ENCODE measurements around the gene PAPPA2. TPM values are rescaled to one million over a fixed set of nuclear protein-coding genes. Genes with fewer than 3 reads are reported as not detected.

PAPPA2 gene
- total and polyA plus RNA-seq, 2 donors (not counting 1 experiment from before 2014, with no cell fraction given): not detected

- WGBS (ENCODE audit: insufficient coverage): no CpG with 5 or more reads among the region's 4 CpGs
- Histone ChIP-seq H3K36me3 (replicated peaks in 1 of 2; ENCODE audit: control extremely low read depth in 1 of 2, control insufficient read depth in 1 of 2, extremely low read depth in 1 of 2, insufficient read depth in 2 of 2, low read length in 1 of 2) (no peaks in the 10 kb centered on the region), H2AFZ (ENCODE audit: insufficient read depth, low read depth, low read length, poor library complexity, severe bottlenecking) (no peak overlapping the region), H3K27me3 (replicated peaks in 1 of 4; ENCODE audit: control extremely low read depth in 1 of 4, control insufficient read depth in 3 of 4, insufficient read depth in 4 of 4, low read length in 3 of 4) (no peaks in the 10 kb centered on the region), H4K20me1 (ENCODE audit: control insufficient read depth, insufficient read depth, low read length, poor library complexity, severe bottlenecking) (no peaks in the 10 kb centered on the region), H3K79me2 (ENCODE audit: control insufficient read depth, insufficient read depth, low read length) (no peaks in the 10 kb centered on the region), H3K9ac (ENCODE audit: low read length) (no peak overlapping the region), H3K4me2 (replicated peaks; ENCODE audit: low read depth, low read length, poor library complexity, severe bottlenecking) (no peak overlapping the region), H3K4me1 (ENCODE audit: control insufficient read depth in 2 of 2, insufficient read depth in 2 of 2, low read length in 2 of 2) (no peaks in the 10 kb centered on the region), H3K9me3 (ENCODE audit: control extremely low read depth in 1 of 3, control insufficient read depth in 2 of 3, insufficient read depth in 1 of 3, low read length in 2 of 3) (no peaks in the 10 kb centered on the region), H3K27ac (ENCODE audit: low read length in 2 of 2) (no peak overlapping the region), H3K4me3 (ENCODE audit: control extremely low read depth in 1 of 5, extremely low read depth in 1 of 5, insufficient read depth in 1 of 5, low read depth in 2 of 5, low read length in 4 of 5) (no peak overlapping the region)
- Mint-ChIP-seq H3K27ac (no peak overlapping the region), H3K9me3 (ENCODE audit: insufficient read depth) (peaks cover 4% of the 10 kb centered on the region), H3K27me3 (peaks cover 15% of the 10 kb centered on the region), H3K4me1 (no peaks in the 10 kb centered on the region), H3K4me3 (no peak overlapping the region)
- no peak for ATAC-seq (ENCODE audit: low read depth)
- ChIA-PET CTCF (no interaction called here), POLR2A (no interaction called here)
- intact Hi-C loops (cut with micrococcal nuclease): no loop called here
- no peak for TF ChIP-seq EZH2 (IDR thresholded peaks at IDR 0.05; ENCODE audit: borderline replicate concordance, insufficient read depth, low read depth, low read length, poor library complexity, severe bottlenecking)
- TF ChIP-seq, protein P1, sequence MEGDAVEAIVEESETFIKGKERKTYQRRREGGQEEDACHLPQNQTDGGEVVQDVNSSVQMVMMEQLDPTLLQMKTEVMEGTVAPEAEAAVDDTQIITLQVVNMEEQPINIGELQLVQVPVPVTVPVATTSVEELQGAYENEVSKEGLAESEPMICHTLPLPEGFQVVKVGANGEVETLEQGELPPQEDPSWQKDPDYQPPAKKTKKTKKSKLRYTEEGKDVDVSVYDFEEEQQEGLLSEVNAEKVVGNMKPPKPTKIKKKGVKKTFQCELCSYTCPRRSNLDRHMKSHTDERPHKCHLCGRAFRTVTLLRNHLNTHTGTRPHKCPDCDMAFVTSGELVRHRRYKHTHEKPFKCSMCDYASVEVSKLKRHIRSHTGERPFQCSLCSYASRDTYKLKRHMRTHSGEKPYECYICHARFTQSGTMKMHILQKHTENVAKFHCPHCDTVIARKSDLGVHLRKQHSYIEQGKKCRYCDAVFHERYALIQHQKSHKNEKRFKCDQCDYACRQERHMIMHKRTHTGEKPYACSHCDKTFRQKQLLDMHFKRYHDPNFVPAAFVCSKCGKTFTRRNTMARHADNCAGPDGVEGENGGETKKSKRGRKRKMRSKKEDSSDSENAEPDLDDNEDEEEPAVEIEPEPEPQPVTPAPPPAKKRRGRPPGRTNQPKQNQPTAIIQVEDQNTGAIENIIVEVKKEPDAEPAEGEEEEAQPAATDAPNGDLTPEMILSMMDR (IDR thresholded peaks at IDR 0.05): no peak
- DNase-seq: no peak
Measured at GRCh38 chr1:176545034-176545639, 82.2 kb downstream of the PAPPA2 start.

- ATAC-seq (ENCODE audit: low read depth) (no peak), DNase-seq (no peak)
- Mint-ChIP-seq H3K27me3 (peaks cover 22% of the 10 kb centered on the region), H3K9me3 (ENCODE audit: insufficient read depth) (peaks cover 4% of the 10 kb centered on the region), H3K4me3 (no peak overlapping the region), H3K27ac (no peak overlapping the region), H3K4me1 (no peaks in the 10 kb centered on the region)
- Histone ChIP-seq H3K9me3 (ENCODE audit: control extremely low read depth in 1 of 3, control insufficient read depth in 2 of 3, insufficient read depth in 1 of 3, low read length in 2 of 3) (no peaks in the 10 kb centered on the region), H3K4me2 (replicated peaks; ENCODE audit: low read depth, low read length, poor library complexity, severe bottlenecking) (no peak overlapping the region), H3K36me3 (replicated peaks in 1 of 2; ENCODE audit: control extremely low read depth in 1 of 2, control insufficient read depth in 1 of 2, extremely low read depth in 1 of 2, insufficient read depth in 2 of 2, low read length in 1 of 2) (no peaks in the 10 kb centered on the region), H2AFZ (ENCODE audit: insufficient read depth, low read depth, low read length, poor library complexity, severe bottlenecking) (no peak overlapping the region), H3K9ac (ENCODE audit: low read length) (no peak overlapping the region), H3K4me1 (ENCODE audit: control insufficient read depth in 2 of 2, insufficient read depth in 2 of 2, low read length in 2 of 2) (no peaks in the 10 kb centered on the region), H4K20me1 (ENCODE audit: control insufficient read depth, insufficient read depth, low read length, poor library complexity, severe bottlenecking) (no peaks in the 10 kb centered on the region), H3K4me3 (ENCODE audit: control extremely low read depth in 1 of 5, extremely low read depth in 1 of 5, insufficient read depth in 1 of 5, low read depth in 2 of 5, low read length in 4 of 5) (no peak overlapping the region), H3K79me2 (ENCODE audit: control insufficient read depth, insufficient read depth, low read length) (no peaks in the 10 kb centered on the region), H3K27me3 (replicated peaks in 1 of 4; ENCODE audit: control extremely low read depth in 1 of 4, control insufficient read depth in 3 of 4, insufficient read depth in 4 of 4, low read length in 3 of 4) (peaks cover 0 to 3% (median 0%) of the 10 kb centered on the region in 4 experiments), H3K27ac (ENCODE audit: low read length in 2 of 2) (no peak overlapping the region)
- POLR2A ChIA-PET: no interaction called here
- TF ChIP-seq EZH2 (IDR thresholded peaks at IDR 0.05; ENCODE audit: borderline replicate concordance, insufficient read depth, low read depth, low read length, poor library complexity, severe bottlenecking): no peak
- TF ChIP-seq, protein P1 (IDR thresholded peaks at IDR 0.05): no peak
- WGBS (ENCODE audit: insufficient coverage): no CpG with 5 or more reads among the region's 1 CpG
- CTCF ChIA-PET: no interaction called here
- intact Hi-C loops (cut with micrococcal nuclease): no loop called here
Measured at GRCh38 chr1:176546825-176547224, 83.8 kb downstream of the PAPPA2 start.

Measured in B cell (primary cell).